ENCODE results near the gene SGCA.

- TF ChIP-seq, protein P1, sequence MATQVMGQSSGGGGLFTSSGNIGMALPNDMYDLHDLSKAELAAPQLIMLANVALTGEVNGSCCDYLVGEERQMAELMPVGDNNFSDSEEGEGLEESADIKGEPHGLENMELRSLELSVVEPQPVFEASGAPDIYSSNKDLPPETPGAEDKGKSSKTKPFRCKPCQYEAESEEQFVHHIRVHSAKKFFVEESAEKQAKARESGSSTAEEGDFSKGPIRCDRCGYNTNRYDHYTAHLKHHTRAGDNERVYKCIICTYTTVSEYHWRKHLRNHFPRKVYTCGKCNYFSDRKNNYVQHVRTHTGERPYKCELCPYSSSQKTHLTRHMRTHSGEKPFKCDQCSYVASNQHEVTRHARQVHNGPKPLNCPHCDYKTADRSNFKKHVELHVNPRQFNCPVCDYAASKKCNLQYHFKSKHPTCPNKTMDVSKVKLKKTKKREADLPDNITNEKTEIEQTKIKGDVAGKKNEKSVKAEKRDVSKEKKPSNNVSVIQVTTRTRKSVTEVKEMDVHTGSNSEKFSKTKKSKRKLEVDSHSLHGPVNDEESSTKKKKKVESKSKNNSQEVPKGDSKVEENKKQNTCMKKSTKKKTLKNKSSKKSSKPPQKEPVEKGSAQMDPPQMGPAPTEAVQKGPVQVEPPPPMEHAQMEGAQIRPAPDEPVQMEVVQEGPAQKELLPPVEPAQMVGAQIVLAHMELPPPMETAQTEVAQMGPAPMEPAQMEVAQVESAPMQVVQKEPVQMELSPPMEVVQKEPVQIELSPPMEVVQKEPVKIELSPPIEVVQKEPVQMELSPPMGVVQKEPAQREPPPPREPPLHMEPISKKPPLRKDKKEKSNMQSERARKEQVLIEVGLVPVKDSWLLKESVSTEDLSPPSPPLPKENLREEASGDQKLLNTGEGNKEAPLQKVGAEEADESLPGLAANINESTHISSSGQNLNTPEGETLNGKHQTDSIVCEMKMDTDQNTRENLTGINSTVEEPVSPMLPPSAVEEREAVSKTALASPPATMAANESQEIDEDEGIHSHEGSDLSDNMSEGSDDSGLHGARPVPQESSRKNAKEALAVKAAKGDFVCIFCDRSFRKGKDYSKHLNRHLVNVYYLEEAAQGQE (IDR thresholded peaks at IDR 0.05; ENCODE audit: low read depth): no peak
- TF ChIP-seq YY1 (IDR thresholded peaks at IDR 0.05; ENCODE audit: low read depth): no peak
- no peak for TF ChIP-seq TAF1 (IDR thresholded peaks at IDR 0.05; ENCODE audit: low read depth)
- no peak for TF ChIP-seq RAD21 (IDR thresholded peaks at IDR 0.05; ENCODE audit: low read depth)
- no peak for TF ChIP-seq EP300 (IDR thresholded peaks at IDR 0.05; ENCODE audit: borderline replicate concordance)
- TF ChIP-seq NFIC (IDR thresholded peaks at IDR 0.05): no peak
Observed at GRCh38 chr17:50209472-50210239, 43.9 kb downstream of the SGCA start.
